Measurements from ENCODE around the gene GATAD2A.

Gene GATAD2A

DNA sequence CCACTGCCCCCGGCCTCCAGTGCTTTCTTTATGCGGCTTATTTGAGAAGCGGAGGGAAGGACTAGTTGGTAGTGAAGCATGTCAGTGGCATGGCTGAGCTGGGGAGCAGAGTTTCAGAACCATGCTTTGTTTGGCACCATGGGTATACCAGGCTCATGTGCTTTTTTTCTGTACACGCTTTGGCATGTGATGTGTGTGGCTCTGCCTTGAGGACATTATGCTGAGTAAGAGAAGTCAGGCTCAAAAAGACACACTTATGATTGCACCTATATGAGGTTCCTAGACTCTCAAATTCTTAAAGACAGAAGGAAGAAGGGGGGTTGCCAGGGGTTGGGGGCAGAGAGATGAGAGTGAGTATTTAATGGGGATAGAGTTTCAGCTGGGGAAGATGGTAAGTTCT, 21.3 kb downstream of the GATAD2A start:
- H3K9ac ChIP-seq, result no peak overlapping the region
- H3K27ac ChIP-seq, result no peak overlapping the region
- no peak overlapping the region for H2AFZ ChIP-seq
- no peak overlapping the region for H3K4me2 ChIP-seq (ENCODE audit: low read length)
- peaks cover 99% of the 10 kb centered on the region for H3K79me2 ChIP-seq
- H3K27me3 ChIP-seq (ENCODE audit: control insufficient read depth, insufficient read depth, low read length), result no peaks in the 10 kb centered on the region
- TF ChIP-seq, protein P1, sequence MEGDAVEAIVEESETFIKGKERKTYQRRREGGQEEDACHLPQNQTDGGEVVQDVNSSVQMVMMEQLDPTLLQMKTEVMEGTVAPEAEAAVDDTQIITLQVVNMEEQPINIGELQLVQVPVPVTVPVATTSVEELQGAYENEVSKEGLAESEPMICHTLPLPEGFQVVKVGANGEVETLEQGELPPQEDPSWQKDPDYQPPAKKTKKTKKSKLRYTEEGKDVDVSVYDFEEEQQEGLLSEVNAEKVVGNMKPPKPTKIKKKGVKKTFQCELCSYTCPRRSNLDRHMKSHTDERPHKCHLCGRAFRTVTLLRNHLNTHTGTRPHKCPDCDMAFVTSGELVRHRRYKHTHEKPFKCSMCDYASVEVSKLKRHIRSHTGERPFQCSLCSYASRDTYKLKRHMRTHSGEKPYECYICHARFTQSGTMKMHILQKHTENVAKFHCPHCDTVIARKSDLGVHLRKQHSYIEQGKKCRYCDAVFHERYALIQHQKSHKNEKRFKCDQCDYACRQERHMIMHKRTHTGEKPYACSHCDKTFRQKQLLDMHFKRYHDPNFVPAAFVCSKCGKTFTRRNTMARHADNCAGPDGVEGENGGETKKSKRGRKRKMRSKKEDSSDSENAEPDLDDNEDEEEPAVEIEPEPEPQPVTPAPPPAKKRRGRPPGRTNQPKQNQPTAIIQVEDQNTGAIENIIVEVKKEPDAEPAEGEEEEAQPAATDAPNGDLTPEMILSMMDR (IDR thresholded peaks at IDR 0.05), result no peak
- no peaks in the 10 kb centered on the region for H3K36me3 ChIP-seq (ENCODE audit: control insufficient read depth, insufficient read depth, low read length)
- H3K4me3 ChIP-seq (ENCODE audit: low read depth, low read length), result no peak overlapping the region
- no peaks in the 10 kb centered on the region for H3K4me1 ChIP-seq
- no peaks in the 10 kb centered on the region for H3K9me3 ChIP-seq (ENCODE audit: control insufficient read depth, low read length)

DNA sequence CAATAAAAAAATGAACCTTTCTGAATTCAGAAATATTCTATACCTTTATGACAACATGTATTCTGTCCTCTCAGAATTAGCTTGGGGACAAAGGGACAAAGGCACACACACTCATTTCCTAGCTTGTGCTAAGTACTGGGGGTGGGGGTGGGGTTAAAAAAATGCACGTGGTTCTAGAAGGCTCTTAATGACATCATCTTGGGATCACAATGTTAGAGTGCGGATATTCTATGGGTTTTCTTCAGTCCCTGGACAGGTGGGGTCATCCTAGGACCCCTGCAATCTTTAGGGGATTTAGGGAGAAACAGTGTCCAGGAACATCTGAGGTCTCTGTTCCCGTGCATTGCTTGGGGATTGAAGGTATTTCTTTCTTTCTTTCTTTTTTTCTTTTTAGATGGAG, 21.8 kb downstream of the GATAD2A start:
- no peak overlapping the region for H2AFZ ChIP-seq
- H3K9me3 ChIP-seq (ENCODE audit: control insufficient read depth, low read length), result no peaks in the 10 kb centered on the region
- no peak overlapping the region for H3K9ac ChIP-seq
- TF ChIP-seq, protein P1 (IDR thresholded peaks at IDR 0.05), result no peak
- no peaks in the 10 kb centered on the region for H3K4me1 ChIP-seq
- no peak overlapping the region for H3K4me3 ChIP-seq (ENCODE audit: low read depth, low read length)
- H3K36me3 ChIP-seq (ENCODE audit: control insufficient read depth, insufficient read depth, low read length), result no peaks in the 10 kb centered on the region
- peaks cover 99% of the 10 kb centered on the region for H3K79me2 ChIP-seq
- H3K27ac ChIP-seq, result no peak overlapping the region
- no peaks in the 10 kb centered on the region for H3K27me3 ChIP-seq (ENCODE audit: control insufficient read depth, insufficient read depth, low read length)
- H3K4me2 ChIP-seq (ENCODE audit: low read length), result no peak overlapping the region

DNA sequence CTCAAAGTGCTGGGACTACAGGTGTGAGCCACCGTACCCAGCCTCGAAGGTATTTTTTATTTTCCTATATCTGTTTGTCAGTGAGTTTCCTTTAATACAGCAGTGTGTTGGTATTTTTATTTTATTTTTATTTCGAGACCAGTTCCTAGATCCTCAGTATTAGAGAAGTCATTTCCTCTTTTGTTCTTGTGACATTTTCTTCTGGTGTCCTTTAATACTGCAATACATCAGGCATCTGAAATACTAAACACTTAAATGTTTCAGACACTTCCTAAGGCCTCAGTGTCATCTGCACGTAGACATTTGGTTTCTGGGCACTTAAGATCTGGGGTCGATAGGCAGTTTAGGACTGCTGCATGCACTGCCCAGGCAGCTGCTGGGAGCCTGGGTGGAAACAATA, 22.5 kb downstream of the GATAD2A start:
- no peaks in the 10 kb centered on the region for H3K36me3 ChIP-seq (ENCODE audit: control insufficient read depth, insufficient read depth, low read length)
- TF ChIP-seq, protein P1 (IDR thresholded peaks at IDR 0.05), result no peak
- H3K27ac ChIP-seq, result no peak overlapping the region
- H3K9me3 ChIP-seq (ENCODE audit: control insufficient read depth, low read length), result no peaks in the 10 kb centered on the region
- no peaks in the 10 kb centered on the region for H3K27me3 ChIP-seq (ENCODE audit: control insufficient read depth, insufficient read depth, low read length)
- peaks cover 99% of the 10 kb centered on the region for H3K79me2 ChIP-seq
- no peak overlapping the region for H2AFZ ChIP-seq
- H3K9ac ChIP-seq, result no peak overlapping the region
- no peak overlapping the region for H3K4me3 ChIP-seq (ENCODE audit: low read depth, low read length)
- peaks cover 6% of the 10 kb centered on the region for H3K4me1 ChIP-seq
- no peak overlapping the region for H3K4me2 ChIP-seq (ENCODE audit: low read length)

DNA sequence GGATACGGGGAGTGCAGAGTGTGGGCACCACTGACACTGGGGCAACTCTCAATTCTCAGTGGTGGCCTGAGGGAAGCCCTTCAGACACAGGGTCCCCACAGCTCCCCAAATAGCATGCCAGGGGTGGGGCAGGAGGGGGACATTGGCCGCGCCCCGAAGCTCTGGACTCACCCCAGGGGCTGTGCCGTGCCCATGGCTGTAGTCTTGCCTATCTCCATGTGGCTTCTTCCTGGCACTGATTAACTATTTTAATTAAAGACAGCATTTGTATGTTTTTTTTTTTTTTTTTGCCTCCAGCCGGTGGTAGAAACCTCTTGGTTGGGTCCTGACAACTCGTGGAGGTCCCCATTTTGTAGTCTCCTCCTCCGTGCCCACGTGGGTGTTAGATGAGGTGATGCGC, 23.3 kb downstream of the GATAD2A start:
- Histone ChIP-seq H2AFZ (no peak overlapping the region), H3K4me2 (ENCODE audit: low read length) (no peak overlapping the region), H3K9ac (no peak overlapping the region), H3K27me3 (ENCODE audit: control insufficient read depth, insufficient read depth, low read length) (no peaks in the 10 kb centered on the region), H3K27ac (no peak overlapping the region), H3K4me3 (ENCODE audit: low read depth, low read length) (no peak overlapping the region), H3K36me3 (ENCODE audit: control insufficient read depth, insufficient read depth, low read length) (no peaks in the 10 kb centered on the region), H3K4me1 (peaks cover 13% of the 10 kb centered on the region), H3K9me3 (ENCODE audit: control insufficient read depth, low read length) (no peaks in the 10 kb centered on the region), H3K79me2 (peaks cover 99% of the 10 kb centered on the region)
- TF ChIP-seq, protein P1 (IDR thresholded peaks at IDR 0.05), result no peak

DNA sequence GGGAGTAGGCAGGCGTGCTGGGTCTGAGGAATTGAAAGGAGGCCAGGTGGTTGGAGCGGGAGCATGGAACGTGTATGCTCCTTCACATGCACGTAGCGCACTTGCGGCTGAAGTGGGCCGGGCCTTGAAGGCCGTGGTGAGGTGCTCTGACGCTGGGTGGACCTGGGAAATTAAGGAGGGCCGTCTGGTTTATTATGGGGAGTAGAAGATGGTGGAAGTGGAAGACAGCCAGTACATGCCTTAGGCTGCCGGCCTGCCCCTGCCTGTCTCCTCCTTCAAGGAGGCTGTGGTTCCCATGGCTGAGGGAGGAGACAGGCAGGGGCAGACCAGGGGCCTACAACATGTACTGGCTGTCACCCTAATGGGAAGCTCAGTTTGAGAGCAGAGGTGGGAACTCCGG, 23.9 kb downstream of the GATAD2A start:
- no peak overlapping the region for H3K9ac ChIP-seq
- no peak overlapping the region for H2AFZ ChIP-seq
- H3K79me2 ChIP-seq, result peaks cover 98% of the 10 kb centered on the region
- H3K4me3 ChIP-seq (ENCODE audit: low read depth, low read length), result no peak overlapping the region
- no peak overlapping the region for H3K27ac ChIP-seq
- no peaks in the 10 kb centered on the region for H3K36me3 ChIP-seq (ENCODE audit: control insufficient read depth, insufficient read depth, low read length)
- TF ChIP-seq, protein P1 (IDR thresholded peaks at IDR 0.05), result no peak
- peaks cover 19% of the 10 kb centered on the region for H3K4me1 ChIP-seq
- H3K9me3 ChIP-seq (ENCODE audit: control insufficient read depth, low read length), result no peaks in the 10 kb centered on the region
- H3K4me2 ChIP-seq (ENCODE audit: low read length), result no peak overlapping the region
- no peaks in the 10 kb centered on the region for H3K27me3 ChIP-seq (ENCODE audit: control insufficient read depth, insufficient read depth, low read length)
